Measurements from ENCODE around the gene ZNF322. TPM values are rescaled to one million over a fixed set of nuclear protein-coding genes. Genes with fewer than 3 reads are reported as not detected.

The ZNF322 gene
- total RNA-seq, 2 donors from 2014 or later = 42.5 to 59.9 TPM

- 68% methylated on average over 3 of the region's 3 CpGs; no CpG with 5 or more reads in 1 of the 2 experiments for WGBS, 2 experiments (ENCODE audit: insufficient coverage in 1 of 2, insufficient read length in 1 of 2)
- H3K27me3 ChIP-seq (ENCODE audit: control insufficient read depth, insufficient read depth, low read length, poor library complexity, severe bottlenecking) = peaks cover 56% of the 10 kb centered on the region
- H3K27ac ChIP-seq (ENCODE audit: low read depth, low read length) = no peak overlapping the region
- no peaks in the 10 kb centered on the region for H3K4me1 ChIP-seq (ENCODE audit: control insufficient read depth, insufficient read depth, low read length)
- Mint-ChIP-seq H3K9me3 (no peaks in the 10 kb centered on the region), H3K27me3 (ENCODE audit: insufficient read depth) (peaks cover 35% of the 10 kb centered on the region), H3K27ac (no peak overlapping the region), H3K36me3 (ENCODE audit: low read depth) (peaks cover under 1% of the 10 kb centered on the region), H3K4me1 (no peaks in the 10 kb centered on the region), H3K4me3 (no peak overlapping the region)
- TF ChIP-seq, protein P1, sequence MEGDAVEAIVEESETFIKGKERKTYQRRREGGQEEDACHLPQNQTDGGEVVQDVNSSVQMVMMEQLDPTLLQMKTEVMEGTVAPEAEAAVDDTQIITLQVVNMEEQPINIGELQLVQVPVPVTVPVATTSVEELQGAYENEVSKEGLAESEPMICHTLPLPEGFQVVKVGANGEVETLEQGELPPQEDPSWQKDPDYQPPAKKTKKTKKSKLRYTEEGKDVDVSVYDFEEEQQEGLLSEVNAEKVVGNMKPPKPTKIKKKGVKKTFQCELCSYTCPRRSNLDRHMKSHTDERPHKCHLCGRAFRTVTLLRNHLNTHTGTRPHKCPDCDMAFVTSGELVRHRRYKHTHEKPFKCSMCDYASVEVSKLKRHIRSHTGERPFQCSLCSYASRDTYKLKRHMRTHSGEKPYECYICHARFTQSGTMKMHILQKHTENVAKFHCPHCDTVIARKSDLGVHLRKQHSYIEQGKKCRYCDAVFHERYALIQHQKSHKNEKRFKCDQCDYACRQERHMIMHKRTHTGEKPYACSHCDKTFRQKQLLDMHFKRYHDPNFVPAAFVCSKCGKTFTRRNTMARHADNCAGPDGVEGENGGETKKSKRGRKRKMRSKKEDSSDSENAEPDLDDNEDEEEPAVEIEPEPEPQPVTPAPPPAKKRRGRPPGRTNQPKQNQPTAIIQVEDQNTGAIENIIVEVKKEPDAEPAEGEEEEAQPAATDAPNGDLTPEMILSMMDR (conservative IDR thresholded peaks at IDR 0.05) = no peak
- H3K4me3 ChIP-seq (ENCODE audit: low read length) = no peak overlapping the region
- no peaks in the 10 kb centered on the region for H3K36me3 ChIP-seq (ENCODE audit: control insufficient read depth, insufficient read depth, low read length)
- no peak for DNase-seq
- H3K9ac ChIP-seq (ENCODE audit: extremely low read depth, low read length, poor library complexity, severe bottlenecking) = no peak overlapping the region
- H3K9me3 ChIP-seq (ENCODE audit: control insufficient read depth, low read length) = no peaks in the 10 kb centered on the region
These were observed 54.7 kb downstream of the ZNF322 start for GRCh38 chr6:26604797-26605196.

DNA sequence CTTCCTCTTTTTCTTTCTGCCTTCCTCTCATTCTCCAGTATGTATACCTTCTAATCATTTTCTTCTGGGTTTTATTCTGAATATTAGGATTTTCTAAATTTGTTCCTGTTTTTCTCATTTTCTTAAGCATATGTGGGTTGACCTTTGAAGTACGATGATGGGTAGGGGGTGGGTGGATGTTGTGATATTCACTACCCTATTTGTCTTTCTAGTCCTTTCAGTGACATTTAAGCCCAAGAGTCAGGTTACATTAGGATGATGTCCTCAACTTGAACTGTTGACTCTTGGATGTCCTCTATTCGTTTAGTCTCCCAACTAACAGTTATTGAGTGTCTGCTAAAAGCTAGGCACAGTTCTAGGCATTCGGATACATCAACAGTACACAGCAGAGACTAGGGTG, 55.5 kb downstream of the ZNF322 start:
- DNase-seq = no peak
- peaks cover 28% of the 10 kb centered on the region for H3K27me3 Mint-ChIP-seq (ENCODE audit: insufficient read depth)
- no peaks in the 10 kb centered on the region for H3K4me1 ChIP-seq (ENCODE audit: control insufficient read depth, insufficient read depth, low read length)
- H3K36me3 ChIP-seq (ENCODE audit: control insufficient read depth, insufficient read depth, low read length) = peaks cover 6% of the 10 kb centered on the region
- no peak overlapping the region for H3K4me3 ChIP-seq (ENCODE audit: low read length)
- no peak overlapping the region for H3K27ac ChIP-seq (ENCODE audit: low read depth, low read length)
- H3K9me3 Mint-ChIP-seq = no peaks in the 10 kb centered on the region
- H3K4me1 Mint-ChIP-seq = no peaks in the 10 kb centered on the region
- H3K4me3 Mint-ChIP-seq = no peak overlapping the region
- WGBS, 2 experiments (ENCODE audit: insufficient coverage in 1 of 2, insufficient read length in 1 of 2) = 57 to 80% methylated on average over 1 to 3 of the region's 3 CpGs
- no peak overlapping the region for H3K27ac Mint-ChIP-seq
- TF ChIP-seq, protein P1 (conservative IDR thresholded peaks at IDR 0.05) = no peak
- peaks cover 49% of the 10 kb centered on the region for H3K27me3 ChIP-seq (ENCODE audit: control insufficient read depth, insufficient read depth, low read length, poor library complexity, severe bottlenecking)
- no peak overlapping the region for H3K9ac ChIP-seq (ENCODE audit: extremely low read depth, low read length, poor library complexity, severe bottlenecking)
- peaks cover 8% of the 10 kb centered on the region for H3K36me3 Mint-ChIP-seq (ENCODE audit: low read depth)
- no peaks in the 10 kb centered on the region for H3K9me3 ChIP-seq (ENCODE audit: control insufficient read depth, low read length)

DNA sequence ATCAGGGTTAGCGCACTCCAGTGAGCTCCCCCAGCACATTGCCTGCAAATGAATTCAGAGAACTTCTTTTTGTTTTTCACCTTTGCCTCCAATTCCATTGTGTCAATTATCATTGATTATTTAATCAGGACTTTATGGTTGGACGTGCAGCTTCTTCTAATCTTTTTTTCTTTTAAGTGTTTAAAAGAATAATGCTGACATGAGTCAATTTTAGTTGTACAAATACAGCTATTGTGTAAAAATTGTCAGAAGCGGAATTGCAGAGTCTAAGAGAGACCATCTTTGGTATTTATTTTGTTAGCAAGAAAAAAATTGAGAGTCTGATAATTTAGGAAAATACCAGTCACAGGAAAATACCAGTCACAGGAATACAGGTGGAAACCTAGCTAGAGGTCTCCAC, 57.3 kb downstream of the ZNF322 start:
- H3K27ac Mint-ChIP-seq = no peak overlapping the region
- Histone ChIP-seq H3K9ac (ENCODE audit: extremely low read depth, low read length, poor library complexity, severe bottlenecking) (no peak overlapping the region), H3K36me3 (ENCODE audit: control insufficient read depth, insufficient read depth, low read length) (peaks cover 14% of the 10 kb centered on the region), H3K9me3 (ENCODE audit: control insufficient read depth, low read length) (no peaks in the 10 kb centered on the region), H3K27me3 (ENCODE audit: control insufficient read depth, insufficient read depth, low read length, poor library complexity, severe bottlenecking) (peaks cover 33% of the 10 kb centered on the region), H3K4me1 (ENCODE audit: control insufficient read depth, insufficient read depth, low read length) (no peaks in the 10 kb centered on the region), H3K4me3 (ENCODE audit: low read length) (no peak overlapping the region), H3K27ac (ENCODE audit: low read depth, low read length) (no peak overlapping the region)
- H3K4me1 Mint-ChIP-seq = peaks cover 7% of the 10 kb centered on the region
- TF ChIP-seq, protein P1 (conservative IDR thresholded peaks at IDR 0.05) = no peak
- H3K36me3 Mint-ChIP-seq (ENCODE audit: low read depth) = peaks cover 15% of the 10 kb centered on the region
- 91 to 100% methylated on average over 3 of the region's 3 CpGs for WGBS, 2 experiments (ENCODE audit: insufficient coverage in 1 of 2, insufficient read length in 1 of 2)
- no peaks in the 10 kb centered on the region for H3K9me3 Mint-ChIP-seq
- no peak for DNase-seq
- H3K27me3 Mint-ChIP-seq (ENCODE audit: insufficient read depth) = peaks cover 18% of the 10 kb centered on the region
- no peak overlapping the region for H3K4me3 Mint-ChIP-seq

Data from endodermal cell (in vitro differentiated cells).